HCT116 (cell line): Measurements from ENCODE around the gene MRM3.

Experiments
- CBX3 ChIP-seq: IDR thresholded peaks from 2 replicates; pipeline ENCODE4 v1.6.1; 2012; ENCODE audit warnings: low read depth
- EZH2 ChIP-seq: fragments of 200-600 bp; sonication (generic); IDR thresholded peaks from 2 replicates; pipeline ENCODE4 v1.6.1; 2017; ENCODE audit warnings: antibody characterized with exemption, mixed run types
- POLR2AphosphoS5 ChIP-seq: IDR thresholded peaks from 2 replicates; pipeline ENCODE4 v1.6.1; 2011; ENCODE audit warnings: mild to moderate bottlenecking, low read depth, low read length, moderate library complexity
- RAD21 ChIP-seq: IDR thresholded peaks from 2 replicates; pipeline ENCODE4 v1.6.1; 2012; ENCODE audit warnings: low read depth, mild to moderate bottlenecking
- SP1 ChIP-seq: IDR thresholded peaks from 2 replicates; pipeline ENCODE4 v1.6.1; 2012; ENCODE audit warnings: low read depth
- YY1 ChIP-seq: IDR thresholded peaks from 2 replicates; pipeline ENCODE4 v1.6.1; 2011; ENCODE audit warnings: low read length, low read depth, moderate library complexity, mild to moderate bottlenecking; ENCODE audit not compliant: insufficient replicate concordance; ENCODE audit errors: extremely low read depth
- ZNF274 ChIP-seq: fragments of 200-500 bp; sonication (Bioruptor generic); IDR thresholded peaks from 2 replicates; pipeline ENCODE4 v1.6.1; 2014; ENCODE audit warnings: mild to moderate bottlenecking, low read depth, low read length, inconsistent platforms
- TF ChIP-seq, protein P1 (sequence below), 3 experiments: fragments of 200-600 bp in 1 of 3; sonication (generic) in 1 of 3; IDR thresholded peaks in 2 of 3; conservative IDR thresholded peaks in 1 of 3; 2 replicates each; pipeline ENCODE4 v1.5.1; 2012 to 2017; ENCODE audit warnings: low read depth in 2 of 3, low read length in 2 of 3, antibody characterized with exemption in 1 of 3, borderline replicate concordance in 1 of 3, control low read depth in 1 of 3, mild to moderate bottlenecking in 1 of 3, mixed read lengths in 1 of 3, mixed run types in 1 of 3, moderate library complexity in 1 of 3; ENCODE audit not compliant: insufficient read depth in 1 of 3

DNA sequence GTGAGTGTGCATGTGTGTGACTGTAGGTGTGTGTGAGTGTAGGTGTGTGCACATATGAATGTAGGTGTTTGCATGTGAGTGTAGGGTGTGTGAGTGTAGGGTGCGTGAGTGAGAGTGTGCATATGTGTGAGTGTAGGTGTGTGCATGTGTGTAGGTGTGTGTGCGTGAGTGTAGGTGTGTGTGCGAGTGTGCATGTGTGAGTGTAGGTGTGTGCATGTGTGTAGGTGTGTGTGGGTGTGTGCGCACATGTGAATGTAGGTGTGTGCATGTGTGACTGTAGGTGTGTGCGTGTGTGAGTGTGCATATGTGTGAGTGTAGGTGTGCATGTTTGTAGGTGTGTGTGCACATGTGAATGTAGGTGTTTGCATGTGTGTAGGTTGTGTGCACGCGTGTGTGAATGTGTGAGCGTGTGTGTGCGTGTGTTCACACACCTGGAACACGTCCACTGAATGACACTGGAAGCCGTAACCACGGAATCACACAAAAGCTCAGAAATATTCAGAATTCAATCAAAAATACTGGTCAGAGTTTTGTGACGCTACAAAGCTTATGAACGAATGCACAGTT lies 30.6 kb downstream of the MRM3 start:
- TF ChIP-seq RAD21 = no peak
- no peak for TF ChIP-seq POLR2AphosphoS5
- TF ChIP-seq, protein P1, sequence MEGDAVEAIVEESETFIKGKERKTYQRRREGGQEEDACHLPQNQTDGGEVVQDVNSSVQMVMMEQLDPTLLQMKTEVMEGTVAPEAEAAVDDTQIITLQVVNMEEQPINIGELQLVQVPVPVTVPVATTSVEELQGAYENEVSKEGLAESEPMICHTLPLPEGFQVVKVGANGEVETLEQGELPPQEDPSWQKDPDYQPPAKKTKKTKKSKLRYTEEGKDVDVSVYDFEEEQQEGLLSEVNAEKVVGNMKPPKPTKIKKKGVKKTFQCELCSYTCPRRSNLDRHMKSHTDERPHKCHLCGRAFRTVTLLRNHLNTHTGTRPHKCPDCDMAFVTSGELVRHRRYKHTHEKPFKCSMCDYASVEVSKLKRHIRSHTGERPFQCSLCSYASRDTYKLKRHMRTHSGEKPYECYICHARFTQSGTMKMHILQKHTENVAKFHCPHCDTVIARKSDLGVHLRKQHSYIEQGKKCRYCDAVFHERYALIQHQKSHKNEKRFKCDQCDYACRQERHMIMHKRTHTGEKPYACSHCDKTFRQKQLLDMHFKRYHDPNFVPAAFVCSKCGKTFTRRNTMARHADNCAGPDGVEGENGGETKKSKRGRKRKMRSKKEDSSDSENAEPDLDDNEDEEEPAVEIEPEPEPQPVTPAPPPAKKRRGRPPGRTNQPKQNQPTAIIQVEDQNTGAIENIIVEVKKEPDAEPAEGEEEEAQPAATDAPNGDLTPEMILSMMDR (IDR thresholded peaks at IDR 0.05 in 2 of 3, conservative IDR thresholded peaks at IDR 0.05 in 1 of 3; ENCODE audit: borderline replicate concordance in 1 of 3, insufficient read depth in 1 of 3, low read depth in 2 of 3, low read length in 2 of 3) = no peak
- no peak for TF ChIP-seq SP1
- no peak for TF ChIP-seq CBX3
- TF ChIP-seq ZNF274 = no peak
- no peak for TF ChIP-seq YY1
- no peak for TF ChIP-seq EZH2
